Measurements from ENCODE around the gene GAREM1. TPM values are rescaled to one million over a fixed set of nuclear protein-coding genes. Genes with fewer than 3 reads are reported as not detected.

Gene GAREM1
- total RNA-seq, 1 experiment from 2014 or later = 10.2 TPM

- no peaks in the 10 kb centered on the region for H3K4me1 ChIP-seq (replicated peaks; ENCODE audit: insufficient read depth)
- no TSS peak for BruUV-seq (replicated peaks)
Observed at GRCh38 chr18:32437100-32437834, 33.4 kb downstream of the GAREM1 start.

GRCh38 chr18:32435631-32436500, 34.8 kb downstream of the GAREM1 start:
- Histone ChIP-seq H3K9me2 (ENCODE audit: insufficient read depth) (no peaks in the 10 kb centered on the region), H4K20me1 (ENCODE audit: insufficient read depth) (no peaks in the 10 kb centered on the region), H3K9me3 (ENCODE audit: insufficient read depth, low read depth) (no peaks in the 10 kb centered on the region), H2AFZ (no peak overlapping the region), H3K4me3 (no peak overlapping the region), H3K27ac (no peak overlapping the region), H3F3A (ENCODE audit: insufficient read depth, low read depth) (no peaks in the 10 kb centered on the region), H3K4me2 (no peak overlapping the region), H3K4me1 (replicated peaks; ENCODE audit: insufficient read depth) (no peaks in the 10 kb centered on the region), H3K79me2 (ENCODE audit: low read depth) (no peaks in the 10 kb centered on the region; the same call in 1 of the 2 replicates), H3K27me3 (ENCODE audit: insufficient read depth, low read depth) (no peaks in the 10 kb centered on the region), H3K36me3 (ENCODE audit: low read depth) (no peaks in the 10 kb centered on the region)
- ChIA-PET CTCF (no interaction called here), POLR2A (ENCODE audit: unreplicated experiment) (no interaction called here)
- no peak for DNase-seq
- no TSS peak for BruUV-seq (replicated peaks)
- TF ChIP-seq CTCF (conservative IDR thresholded peaks at IDR 0.05) (no peak), EZH2 (IDR thresholded peaks at IDR 0.05; ENCODE audit: low read depth) (no peak)
- intact Hi-C loops (cut with micrococcal nuclease; ENCODE audit: unreplicated experiment) = no loop called here

More at GRCh38 chr18:32437100-32437834, 33.4 kb downstream of the GAREM1 start:
- no peak overlapping the region for H3K4me2 ChIP-seq
- no peaks in the 10 kb centered on the region for H4K20me1 ChIP-seq (ENCODE audit: insufficient read depth)
- TF ChIP-seq CTCF (conservative IDR thresholded peaks at IDR 0.05) = no peak
- no peak for TF ChIP-seq EZH2 (IDR thresholded peaks at IDR 0.05; ENCODE audit: low read depth)
- no peaks in the 10 kb centered on the region for H3K36me3 ChIP-seq (ENCODE audit: low read depth)
- intact Hi-C loops (cut with micrococcal nuclease; ENCODE audit: unreplicated experiment) = no loop called here
- H3K27ac ChIP-seq = no peak overlapping the region
- ChIA-PET CTCF (no interaction called here), POLR2A (ENCODE audit: unreplicated experiment) (no interaction called here)
- DNase-seq = no peak
- no peaks in the 10 kb centered on the region for H3F3A ChIP-seq (ENCODE audit: insufficient read depth, low read depth)
- H3K27me3 ChIP-seq (ENCODE audit: insufficient read depth, low read depth) = no peaks in the 10 kb centered on the region
- H3K4me3 ChIP-seq = no peak overlapping the region
- no peak overlapping the region for H2AFZ ChIP-seq
- H3K9me3 ChIP-seq (ENCODE audit: insufficient read depth, low read depth) = no peaks in the 10 kb centered on the region
- no peaks in the 10 kb centered on the region for H3K9me2 ChIP-seq (ENCODE audit: insufficient read depth)
- no peaks in the 10 kb centered on the region; the same call in 1 of the 2 replicates for H3K79me2 ChIP-seq (ENCODE audit: low read depth)

- Histone ChIP-seq H2AFZ (no peak overlapping the region), H3K4me3 (no peak overlapping the region), H3K4me2 (no peak overlapping the region), H3F3A (ENCODE audit: insufficient read depth, low read depth) (no peaks in the 10 kb centered on the region), H3K36me3 (ENCODE audit: low read depth) (no peaks in the 10 kb centered on the region), H3K9me2 (ENCODE audit: insufficient read depth) (no peaks in the 10 kb centered on the region), H4K20me1 (ENCODE audit: insufficient read depth) (no peaks in the 10 kb centered on the region), H3K27me3 (ENCODE audit: insufficient read depth, low read depth) (no peaks in the 10 kb centered on the region), H3K4me1 (replicated peaks; ENCODE audit: insufficient read depth) (no peaks in the 10 kb centered on the region), H3K9me3 (ENCODE audit: insufficient read depth, low read depth) (no peaks in the 10 kb centered on the region), H3K79me2 (ENCODE audit: low read depth) (no peaks in the 10 kb centered on the region), H3K27ac (no peak overlapping the region)
- CTCF ChIA-PET = no interaction called here
- no peak for DNase-seq
- BruUV-seq (replicated peaks) = no TSS peak
- POLR2A ChIA-PET (ENCODE audit: unreplicated experiment) = no interaction called here
- TF ChIP-seq EZH2 (IDR thresholded peaks at IDR 0.05; ENCODE audit: low read depth) = no peak
- TF ChIP-seq CTCF (conservative IDR thresholded peaks at IDR 0.05) = no peak
- intact Hi-C loops (cut with micrococcal nuclease; ENCODE audit: unreplicated experiment) = no loop called here
Observed at GRCh38 chr18:32431753-32432152, 38.9 kb downstream of the GAREM1 start.

Data from PC-9 (cell line).